DOHH2 (cell line): ENCODE measurements around the gene ARHGAP44.

Source experiments
- H3F3A ChIP-seq: fragments of 200-600 bp; sonication (generic), shearing (Covaris generic); 2 replicates; pipeline ENCODE4 v1.6.0; 2016; ENCODE audit warnings: antibody characterized with exemption, mild to moderate bottlenecking; ENCODE audit not compliant: control insufficient read depth, insufficient read depth
- H3K27ac ChIP-seq: fragments of 200-600 bp; sonication (generic); 2 replicates; pipeline ENCODE4 v1.5.1; 2014; ENCODE audit warnings: low read depth, mild to moderate bottlenecking, low read length, moderate library complexity
- H3K27me3 ChIP-seq: fragments of 200-600 bp; sonication (generic); 2 replicates; pipeline ENCODE4 v1.6.1; 2014; ENCODE audit warnings: mild to moderate bottlenecking, low read length, mixed read lengths; ENCODE audit not compliant: control insufficient read depth
- H3K36me3 ChIP-seq: fragments of 200-600 bp; sonication (generic); 2 replicates; pipeline ENCODE4 v1.6.1; 2014; ENCODE audit warnings: mild to moderate bottlenecking, low read length, moderate library complexity, mixed read lengths; ENCODE audit not compliant: control insufficient read depth
- H3K4me1 ChIP-seq: fragments of 200-600 bp; sonication (generic); 2 replicates; pipeline ENCODE4 v1.6.1; 2014; ENCODE audit warnings: mild to moderate bottlenecking, low read length, mixed read lengths; ENCODE audit not compliant: control insufficient read depth
- H3K4me2 ChIP-seq: fragments of 200-600 bp; sonication (generic); 2 replicates; pipeline ENCODE4 v1.6.0; 2014; ENCODE audit warnings: mild to moderate bottlenecking, low read length, moderate library complexity
- H3K4me3 ChIP-seq: fragments of 200-600 bp; sonication (generic); 2 replicates; pipeline ENCODE4 v1.5.1; 2014; ENCODE audit warnings: mild to moderate bottlenecking, low read length, mixed read lengths
- H3K79me2 ChIP-seq: fragments of 200-600 bp; sonication (generic); 2 replicates; pipeline ENCODE4 v1.6.1; 2014; ENCODE audit warnings: mild to moderate bottlenecking, low read length, mixed read lengths; ENCODE audit not compliant: control insufficient read depth
- H3K9me2 ChIP-seq: fragments of 200-600 bp; sonication (generic); replicated peaks from 2 replicates; pipeline ENCODE4 v1.6.1; 2014; ENCODE audit warnings: mild to moderate bottlenecking, low read length, mixed read lengths; ENCODE audit not compliant: control insufficient read depth
- H3K9me3 ChIP-seq: fragments of 200-600 bp; sonication (generic); 2 replicates; pipeline ENCODE4 v1.6.1; 2014; ENCODE audit warnings: antibody characterized with exemption, low read length, mixed read lengths; ENCODE audit not compliant: control insufficient read depth, insufficient read depth
- H4K20me1 ChIP-seq: fragments of 200-600 bp; sonication (generic); 2 replicates; pipeline ENCODE4 v1.6.0; 2014; ENCODE audit warnings: low read depth, mild to moderate bottlenecking, antibody characterized with exemption, low read length, moderate library complexity; ENCODE audit not compliant: control insufficient read depth, insufficient read depth
- CTCF ChIP-seq: fragments of 200-600 bp; sonication (generic); IDR thresholded peaks from one replicate; pipeline ENCODE4 v1.5.1; 2014; ENCODE audit warnings: antibody characterized with exemption, mild to moderate bottlenecking, low read depth, low read length; ENCODE audit not compliant: poor library complexity, severe bottlenecking
- EZH2phosphoT487 ChIP-seq: fragments of 200-600 bp; sonication (generic); IDR thresholded peaks from 2 replicates; pipeline ENCODE4 v1.6.1; 2017; ENCODE audit warnings: borderline replicate concordance, mild to moderate bottlenecking, antibody characterized with exemption, low read length, moderate library complexity, mixed read lengths

Gene ARHGAP44

GRCh38 chr17:12842936-12843335 lies 53.6 kb downstream of the ARHGAP44 start:
- H3K9me2 ChIP-seq, result no peaks in the 10 kb centered on the region
- no peaks in the 10 kb centered on the region for H3K9me3 ChIP-seq
- TF ChIP-seq EZH2phosphoT487 (no peak), CTCF (no peak)
- no peak overlapping the region for H3K4me3 ChIP-seq
- H3K4me1 ChIP-seq, result no peaks in the 10 kb centered on the region
- no peaks in the 10 kb centered on the region for H3F3A ChIP-seq
- no peak overlapping the region for H3K27ac ChIP-seq
- H3K4me2 ChIP-seq, result no peak overlapping the region
- H3K79me2 ChIP-seq, result no peaks in the 10 kb centered on the region
- no peaks in the 10 kb centered on the region for H3K27me3 ChIP-seq
- H3K36me3 ChIP-seq, result no peaks in the 10 kb centered on the region
- H4K20me1 ChIP-seq, result no peaks in the 10 kb centered on the region

- H4K20me1 ChIP-seq, result no peaks in the 10 kb centered on the region
- no peaks in the 10 kb centered on the region for H3K36me3 ChIP-seq
- no peak for TF ChIP-seq EZH2phosphoT487
- TF ChIP-seq CTCF, result no peak
- H3F3A ChIP-seq, result no peaks in the 10 kb centered on the region
- no peaks in the 10 kb centered on the region for H3K4me1 ChIP-seq
- no peak overlapping the region for H3K4me3 ChIP-seq
- no peaks in the 10 kb centered on the region for H3K9me2 ChIP-seq
- H3K4me2 ChIP-seq, result no peak overlapping the region
- no peaks in the 10 kb centered on the region for H3K79me2 ChIP-seq
- no peak overlapping the region for H3K27ac ChIP-seq
- H3K9me3 ChIP-seq, result no peaks in the 10 kb centered on the region
- H3K27me3 ChIP-seq, result no peaks in the 10 kb centered on the region
Observed at GRCh38 chr17:12850996-12851395, 61.7 kb downstream of the ARHGAP44 start.

GRCh38 chr17:12851901-12852435 lies 62.7 kb downstream of the ARHGAP44 start:
- Histone ChIP-seq H3K27me3 (no peaks in the 10 kb centered on the region), H3K36me3 (no peaks in the 10 kb centered on the region), H3K4me3 (no peak overlapping the region), H4K20me1 (no peaks in the 10 kb centered on the region), H3K9me2 (no peaks in the 10 kb centered on the region), H3K4me2 (no peak overlapping the region), H3F3A (no peaks in the 10 kb centered on the region), H3K4me1 (no peaks in the 10 kb centered on the region), H3K79me2 (no peaks in the 10 kb centered on the region), H3K9me3 (no peaks in the 10 kb centered on the region), H3K27ac (no peak overlapping the region)
- no peak for TF ChIP-seq CTCF
- TF ChIP-seq EZH2phosphoT487, result no peak

GRCh38 chr17:12853921-12854320 lies 64.6 kb downstream of the ARHGAP44 start:
- no peaks in the 10 kb centered on the region for H3K79me2 ChIP-seq
- H3K4me1 ChIP-seq, result no peaks in the 10 kb centered on the region
- no peak overlapping the region for H3K4me3 ChIP-seq
- H3K9me3 ChIP-seq, result peaks cover 8% of the 10 kb centered on the region; the same call in 1 of the 2 replicates
- H3K27ac ChIP-seq, result no peak overlapping the region
- no peaks in the 10 kb centered on the region for H3K9me2 ChIP-seq
- TF ChIP-seq EZH2phosphoT487 (no peak), CTCF (no peak)
- no peaks in the 10 kb centered on the region for H4K20me1 ChIP-seq
- H3K4me2 ChIP-seq, result no peak overlapping the region
- no peaks in the 10 kb centered on the region for H3F3A ChIP-seq
- no peaks in the 10 kb centered on the region for H3K36me3 ChIP-seq
- no peaks in the 10 kb centered on the region for H3K27me3 ChIP-seq
